GM21367 (cell line): ENCODE data around the gene OSBP2.

Experiments used
- ATAC-seq: cut with Tn5 transposase; IDR thresholded peaks from one replicate; pipeline ENCODE4 v1.9.1; 2021; ENCODE audit not compliant: unreplicated experiment

The OSBP2 gene

GRCh38 chr22:30830907-30831306, 136.2 kb downstream of the OSBP2 start:
- ATAC-seq: no peak

- no peak for ATAC-seq
Measured at GRCh38 chr22:30832407-30832987, 137.8 kb downstream of the OSBP2 start.

- ATAC-seq: no peak
Measured at GRCh38 chr22:30833322-30833721, 138.6 kb downstream of the OSBP2 start.

GRCh38 chr22:30837531-30837930, 142.9 kb downstream of the OSBP2 start:
- ATAC-seq: no peak

- ATAC-seq: no peak
Measured at GRCh38 chr22:30838111-30838510, 143.4 kb downstream of the OSBP2 start.

GRCh38 chr22:30841273-30841672, 146.6 kb downstream of the OSBP2 start:
- no peak for ATAC-seq

- no peak for ATAC-seq
Measured at GRCh38 chr22:30843245-30843644, 148.6 kb downstream of the OSBP2 start.

GRCh38 chr22:30847583-30847982, 152.9 kb downstream of the OSBP2 start:
- ATAC-seq: no peak

- ATAC-seq: no peak
Measured at GRCh38 chr22:30855266-30855665, 160.6 kb downstream of the OSBP2 start.

GRCh38 chr22:30855677-30856518, 161.2 kb downstream of the OSBP2 start:
- ATAC-seq: no peak

- no peak for ATAC-seq
Measured at GRCh38 chr22:30856741-30857502, 162.2 kb downstream of the OSBP2 start.

- no peak for ATAC-seq
Measured at GRCh38 chr22:30857791-30858190, 163.1 kb downstream of the OSBP2 start.

GRCh38 chr22:30858976-30859713, 164.5 kb downstream of the OSBP2 start:
- ATAC-seq: no peak

- no peak for ATAC-seq
Measured at GRCh38 chr22:30859714-30860095, 165.0 kb downstream of the OSBP2 start.

- no peak for ATAC-seq
Measured at GRCh38 chr22:30860176-30861105, 165.8 kb downstream of the OSBP2 start.

- no peak for ATAC-seq
Measured at GRCh38 chr22:30861131-30861530, 166.5 kb downstream of the OSBP2 start.

GRCh38 chr22:30861688-30862552, 167.2 kb downstream of the OSBP2 start:
- no peak for ATAC-seq

GRCh38 chr22:30863081-30863833, 168.6 kb downstream of the OSBP2 start:
- no peak for ATAC-seq
